ENCODE measurements around the gene PDE7B.

Gene PDE7B

GRCh38 chr6:136127873-136128272, 276.4 kb downstream of the PDE7B start:
- H3K9ac ChIP-seq (ENCODE audit: low read depth, low read length, poor library complexity, severe bottlenecking): no peak overlapping the region
- no peak overlapping the region for H3K4me2 ChIP-seq (ENCODE audit: low read depth, low read length, poor library complexity, severe bottlenecking)
- H2AFZ ChIP-seq (ENCODE audit: low read length): no peak overlapping the region
- no peaks in the 10 kb centered on the region for H3K9me3 ChIP-seq (ENCODE audit: insufficient read depth, low read depth, low read length)
- H3K4me3 ChIP-seq (ENCODE audit: low read length, poor library complexity, severe bottlenecking): no peak overlapping the region
- TF ChIP-seq EZH2phosphoT487 (IDR thresholded peaks at IDR 0.05; ENCODE audit: borderline replicate concordance): no peak
- no peak for TF ChIP-seq CTCF (conservative IDR thresholded peaks at IDR 0.05; ENCODE audit: low read length)
- H3F3A ChIP-seq (ENCODE audit: low read depth): no peaks in the 10 kb centered on the region
- no peaks in the 10 kb centered on the region for H4K20me1 ChIP-seq (ENCODE audit: insufficient read depth, low read length, poor library complexity, severe bottlenecking)
- no peaks in the 10 kb centered on the region for H3K27me3 ChIP-seq (ENCODE audit: insufficient read depth, low read length, poor library complexity, severe bottlenecking)
- no peaks in the 10 kb centered on the region for H3K9me2 ChIP-seq (replicated peaks; ENCODE audit: low read depth, low read length)
- H3K36me3 ChIP-seq (ENCODE audit: insufficient read depth, low read length): no peaks in the 10 kb centered on the region
- no peaks in the 10 kb centered on the region for H3K79me2 ChIP-seq (ENCODE audit: insufficient read depth, low read length)
- H3K4me1 ChIP-seq (ENCODE audit: insufficient read depth, low read length, poor library complexity, severe bottlenecking): no peaks in the 10 kb centered on the region

GRCh38 chr6:136129365-136129764, 277.9 kb downstream of the PDE7B start:
- Histone ChIP-seq H3K4me2 (ENCODE audit: low read depth, low read length, poor library complexity, severe bottlenecking) (no peak overlapping the region), H3K36me3 (ENCODE audit: insufficient read depth, low read length) (no peaks in the 10 kb centered on the region), H3K9me3 (ENCODE audit: insufficient read depth, low read depth, low read length) (no peaks in the 10 kb centered on the region), H3K9ac (ENCODE audit: low read depth, low read length, poor library complexity, severe bottlenecking) (no peak overlapping the region), H3K27me3 (ENCODE audit: insufficient read depth, low read length, poor library complexity, severe bottlenecking) (no peaks in the 10 kb centered on the region), H3K4me1 (ENCODE audit: insufficient read depth, low read length, poor library complexity, severe bottlenecking) (no peaks in the 10 kb centered on the region), H3K4me3 (ENCODE audit: low read length, poor library complexity, severe bottlenecking) (no peak overlapping the region), H3F3A (ENCODE audit: low read depth) (no peaks in the 10 kb centered on the region), H4K20me1 (ENCODE audit: insufficient read depth, low read length, poor library complexity, severe bottlenecking) (no peaks in the 10 kb centered on the region), H3K79me2 (ENCODE audit: insufficient read depth, low read length) (no peaks in the 10 kb centered on the region), H3K9me2 (replicated peaks; ENCODE audit: low read depth, low read length) (no peaks in the 10 kb centered on the region), H2AFZ (ENCODE audit: low read length) (no peak overlapping the region)
- no peak for TF ChIP-seq CTCF (conservative IDR thresholded peaks at IDR 0.05; ENCODE audit: low read length)
- no peak for TF ChIP-seq EZH2phosphoT487 (IDR thresholded peaks at IDR 0.05; ENCODE audit: borderline replicate concordance)

GRCh38 chr6:136134268-136134667, 282.8 kb downstream of the PDE7B start:
- Histone ChIP-seq H3K79me2 (ENCODE audit: insufficient read depth, low read length) (no peaks in the 10 kb centered on the region), H3K9me3 (ENCODE audit: insufficient read depth, low read depth, low read length) (no peaks in the 10 kb centered on the region), H3K4me2 (ENCODE audit: low read depth, low read length, poor library complexity, severe bottlenecking) (no peak overlapping the region), H4K20me1 (ENCODE audit: insufficient read depth, low read length, poor library complexity, severe bottlenecking) (no peaks in the 10 kb centered on the region), H3K4me3 (ENCODE audit: low read length, poor library complexity, severe bottlenecking) (no peak overlapping the region), H3K9me2 (replicated peaks; ENCODE audit: low read depth, low read length) (no peaks in the 10 kb centered on the region), H3K9ac (ENCODE audit: low read depth, low read length, poor library complexity, severe bottlenecking) (no peak overlapping the region), H2AFZ (ENCODE audit: low read length) (no peak overlapping the region), H3K4me1 (ENCODE audit: insufficient read depth, low read length, poor library complexity, severe bottlenecking) (no peaks in the 10 kb centered on the region), H3K27me3 (ENCODE audit: insufficient read depth, low read length, poor library complexity, severe bottlenecking) (no peaks in the 10 kb centered on the region), H3F3A (ENCODE audit: low read depth) (no peaks in the 10 kb centered on the region), H3K36me3 (ENCODE audit: insufficient read depth, low read length) (no peaks in the 10 kb centered on the region)
- TF ChIP-seq CTCF (conservative IDR thresholded peaks at IDR 0.05; ENCODE audit: low read length) (no peak), EZH2phosphoT487 (IDR thresholded peaks at IDR 0.05; ENCODE audit: borderline replicate concordance) (no peak)
